Vagina (tissue), 2 donors: ENCODE results near the gene ATXN1.

Experiments
- CTCF ChIP-seq, 3 experiments: fragments of 450-650 bp in 2 of 3; fragments of 200-600 bp in 1 of 3; sonication (generic) in 1 of 3; IDR thresholded peaks; one replicate each; pipeline ENCODE4 v1.5.1; 2017 to 2019; ENCODE audit warnings: antibody characterized with exemption in 3 of 3, mild to moderate bottlenecking in 2 of 3, moderate library complexity in 2 of 3
- POLR2AphosphoS5 ChIP-seq, 2 donors: sonication (generic); formaldehyde crosslinking; IDR thresholded peaks; one replicate each; pipeline ENCODE4 v1.9.0; 2017; ENCODE audit warnings: antibody characterized with exemption in 2 of 2, mild to moderate bottlenecking in 2 of 2, low read depth in 1 of 2; ENCODE audit not compliant: insufficient read depth in 1 of 2

- no peak for TF ChIP-seq POLR2AphosphoS5 (IDR thresholded peaks at IDR 0.05; ENCODE audit: insufficient read depth in 1 of 2, low read depth in 1 of 2)
- no peak for TF ChIP-seq CTCF (IDR thresholded peaks at IDR 0.05)
Observed at GRCh38 chr6:16388488-16388887, 372.8 kb downstream of the ATXN1 start.
